ENCODE measurements around the gene PLXNA2.

PLXNA2 gene

GRCh38 chr1:208204779-208205178 lies 39.4 kb downstream of the PLXNA2 start:
- no peak overlapping the region for H3K4me3 ChIP-seq (ENCODE audit: low read depth, low read length)
- TF ChIP-seq CTCF (IDR thresholded peaks at IDR 0.05; ENCODE audit: low read depth, low read length): no peak

- TF ChIP-seq CTCF (IDR thresholded peaks at IDR 0.05; ENCODE audit: low read depth, low read length): no peak
- no peak overlapping the region for H3K4me3 ChIP-seq (ENCODE audit: low read depth, low read length)
Observed at GRCh38 chr1:208203848-208204609, 40.2 kb downstream of the PLXNA2 start.

GRCh38 chr1:208203127-208203847 lies 40.9 kb downstream of the PLXNA2 start:
- TF ChIP-seq CTCF (IDR thresholded peaks at IDR 0.05; ENCODE audit: low read depth, low read length): no peak
- H3K4me3 ChIP-seq (ENCODE audit: low read depth, low read length): no peak overlapping the region

- no peak for TF ChIP-seq CTCF (IDR thresholded peaks at IDR 0.05; ENCODE audit: low read depth, low read length)
- no peak overlapping the region for H3K4me3 ChIP-seq (ENCODE audit: low read depth, low read length)
Observed at GRCh38 chr1:208202333-208202995, 41.7 kb downstream of the PLXNA2 start.

- H3K4me3 ChIP-seq (ENCODE audit: low read depth, low read length): no peak overlapping the region
- no peak for TF ChIP-seq CTCF (IDR thresholded peaks at IDR 0.05; ENCODE audit: low read depth, low read length)
Observed at GRCh38 chr1:208201229-208201628, 43.0 kb downstream of the PLXNA2 start.

- no peak for TF ChIP-seq CTCF (IDR thresholded peaks at IDR 0.05; ENCODE audit: low read depth, low read length)
- H3K4me3 ChIP-seq (ENCODE audit: low read depth, low read length): no peak overlapping the region
Observed at GRCh38 chr1:208200116-208200515, 44.1 kb downstream of the PLXNA2 start.

- no peak overlapping the region for H3K4me3 ChIP-seq (ENCODE audit: low read depth, low read length)
- TF ChIP-seq CTCF (IDR thresholded peaks at IDR 0.05; ENCODE audit: low read depth, low read length): no peak
Observed at GRCh38 chr1:208198236-208198635, 45.9 kb downstream of the PLXNA2 start.

Measured in WI38 (cell line).